ENCODE data around the gene PLA2G12A.

PLA2G12A gene

DNA sequence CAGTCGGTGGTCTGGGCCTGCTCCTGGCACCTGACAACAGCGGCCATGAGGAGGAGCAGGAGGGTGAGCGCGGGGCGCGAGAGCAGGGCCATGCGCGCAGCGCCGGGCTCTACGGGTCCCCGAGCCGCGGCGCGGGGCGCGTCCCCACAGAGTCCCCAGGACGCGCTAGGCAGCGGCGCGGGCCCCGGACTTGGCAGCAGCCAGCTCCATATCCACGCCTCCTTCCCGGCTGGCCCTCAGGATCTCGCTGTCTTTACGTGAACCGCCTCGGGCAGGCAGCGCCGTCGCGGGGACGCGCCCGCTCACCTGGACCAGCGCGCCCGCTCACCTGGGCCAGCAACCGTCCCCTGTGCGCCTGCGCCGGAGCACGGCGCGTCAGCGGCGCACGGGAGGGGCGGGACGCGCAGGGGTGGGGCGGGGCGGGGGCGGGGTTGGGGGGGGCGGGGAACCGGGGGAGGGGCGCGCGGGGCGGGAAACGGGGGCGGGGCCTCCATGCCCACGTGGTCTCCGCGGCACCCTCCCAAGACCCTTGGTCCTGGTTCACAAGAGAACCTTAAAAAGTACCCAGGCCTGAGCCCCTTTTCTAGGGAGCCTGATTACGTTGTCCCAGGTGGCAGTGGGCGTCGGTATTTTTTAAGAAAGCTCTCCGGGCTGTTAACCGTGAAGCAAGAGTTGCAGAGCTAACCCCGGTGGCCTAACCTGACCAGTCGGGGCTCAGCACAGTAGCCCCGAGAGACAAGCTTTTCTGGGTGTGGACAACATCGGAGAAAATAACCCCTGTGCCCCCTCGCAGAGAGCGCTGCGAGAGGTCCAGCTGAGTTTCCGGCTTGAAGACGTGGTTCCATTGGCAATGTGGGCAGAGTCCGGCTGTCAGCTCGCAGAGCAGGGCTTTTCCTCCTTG lies at the start of gene PLA2G12A:
PLA2G12A (minus strand) TSS at position 353 of the 901 bp plus-strand sequence; CDS start at position 92, 261 bp downstream.
- DNase-seq, result peak; percentile 58

DNA sequence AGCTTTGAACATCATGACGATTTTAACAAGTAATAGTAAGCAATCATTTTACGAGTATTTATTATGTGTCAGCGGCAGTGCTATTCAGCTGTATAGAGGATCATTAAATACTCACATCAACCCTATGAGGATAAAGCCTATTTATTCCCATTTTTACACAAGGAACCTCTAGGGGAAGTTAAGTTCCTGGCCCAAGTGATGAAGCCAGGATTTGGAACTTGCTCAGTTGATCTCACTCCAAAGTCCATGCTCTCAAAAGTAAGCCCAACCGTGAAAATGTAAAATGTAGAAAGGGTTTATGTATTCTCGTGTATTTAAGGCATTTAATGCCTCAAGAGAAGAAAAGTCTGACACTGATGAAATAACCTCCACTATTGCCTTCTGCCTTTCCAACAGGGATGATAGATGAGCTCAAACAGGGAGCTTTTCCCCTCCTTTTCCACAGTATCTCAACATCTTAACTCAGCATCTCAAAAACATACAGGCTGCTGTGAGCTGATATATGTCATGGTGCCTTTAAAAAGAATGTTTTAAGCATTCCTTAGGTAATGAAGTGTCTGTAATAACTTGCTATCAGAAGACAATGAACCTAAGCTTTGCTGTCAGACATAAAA lies 35.0 kb upstream of the PLA2G12A start:
- DNase-seq, result no peak

- DNase-seq, result no peak
These were observed 34.5 kb upstream of the PLA2G12A start for GRCh38 chr4:109764376-109764775.

DNA sequence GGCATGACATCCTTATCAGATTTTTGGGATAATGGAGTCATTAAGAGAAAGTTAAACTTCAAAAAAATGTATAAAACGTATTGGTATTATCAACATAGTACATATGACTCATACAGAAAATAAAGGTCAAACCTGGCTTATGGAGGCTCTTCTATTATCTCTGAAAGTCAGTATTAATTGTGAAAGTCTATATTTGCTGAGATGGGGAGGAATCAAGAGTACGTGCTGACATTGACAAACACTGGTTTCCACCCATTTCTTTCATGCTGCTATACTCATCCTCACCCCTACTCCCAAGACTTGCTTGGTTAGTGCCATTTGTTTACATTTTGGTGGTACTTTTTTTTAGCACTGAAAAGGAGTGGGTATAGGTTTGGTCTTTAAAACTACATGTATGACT lies 30.8 kb upstream of the PLA2G12A start:
- DNase-seq, result no peak

DNA sequence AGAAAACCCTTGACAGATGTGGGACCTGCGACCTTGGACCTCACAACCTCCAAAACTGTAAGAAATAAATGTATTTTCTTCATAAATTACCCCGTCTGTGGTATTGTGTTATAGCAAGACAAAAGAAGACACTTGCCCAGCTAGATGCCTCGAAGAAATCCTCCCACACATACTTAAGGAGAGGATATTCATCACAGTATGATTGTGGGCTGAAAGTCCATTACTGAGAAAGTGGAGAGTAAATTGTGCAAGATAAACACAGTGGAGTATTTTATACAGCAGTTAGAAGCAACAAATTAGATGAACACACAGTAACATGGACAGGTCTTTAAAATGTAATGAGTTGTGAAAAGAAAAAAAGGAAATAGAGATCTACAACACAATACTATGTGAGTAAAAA lies 25.8 kb upstream of the PLA2G12A start:
- no peak for DNase-seq

DNA sequence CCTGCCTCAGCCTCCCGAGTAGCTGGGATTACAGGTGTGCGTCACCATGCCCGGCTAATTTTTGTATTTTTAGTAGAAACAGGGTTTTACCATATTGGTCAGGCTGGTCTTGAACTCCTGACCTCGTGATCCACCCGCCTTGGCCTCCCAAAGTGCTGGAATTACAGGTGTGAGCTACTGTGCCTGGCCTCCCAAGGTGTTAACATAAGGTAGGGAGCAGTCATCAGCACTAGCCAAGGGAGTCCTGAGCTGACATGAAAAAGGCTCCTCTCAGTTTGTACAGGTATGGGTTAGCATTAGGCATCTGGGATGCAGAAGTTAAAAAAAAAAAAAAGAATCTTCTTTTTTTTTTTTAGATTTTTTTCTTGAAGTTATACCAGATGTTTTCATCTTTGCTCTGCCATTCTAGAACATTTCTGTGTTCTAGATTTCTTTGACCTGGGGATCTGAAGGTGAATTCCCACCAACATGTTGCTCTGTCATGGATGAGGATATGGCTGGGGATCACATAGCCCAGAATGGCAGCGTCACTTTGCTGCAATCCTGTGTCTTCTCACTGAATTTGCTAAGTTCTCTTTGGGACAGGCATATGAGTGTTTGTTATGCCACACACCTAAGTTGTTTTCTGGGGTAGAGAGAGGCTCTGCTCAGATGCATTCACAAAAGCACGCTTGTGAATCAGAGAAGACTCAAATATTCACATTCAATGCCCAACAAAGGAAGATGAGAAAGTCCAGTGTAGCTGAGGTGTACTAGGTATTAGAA lies 24.4 kb upstream of the PLA2G12A start:
- no peak for DNase-seq

DNA sequence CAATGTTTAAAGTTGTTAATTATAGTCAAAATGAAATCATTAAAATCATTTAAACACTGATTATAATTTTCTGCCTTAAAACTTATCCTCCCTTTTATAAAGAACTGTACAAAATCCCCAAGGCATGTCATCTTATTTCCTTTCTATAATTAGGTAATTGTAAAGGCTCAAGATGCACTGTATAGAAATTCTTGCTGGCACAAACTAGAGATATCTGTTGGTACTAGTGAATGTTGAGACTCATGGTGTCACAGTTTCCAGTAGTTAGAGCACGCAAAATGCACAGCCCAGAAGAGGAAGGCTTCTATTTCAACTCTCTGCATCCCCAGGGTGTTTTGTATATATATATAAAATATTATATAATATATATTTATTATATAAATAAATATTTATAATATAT lies 22.7 kb upstream of the PLA2G12A start:
- DNase-seq, result no peak

DNA sequence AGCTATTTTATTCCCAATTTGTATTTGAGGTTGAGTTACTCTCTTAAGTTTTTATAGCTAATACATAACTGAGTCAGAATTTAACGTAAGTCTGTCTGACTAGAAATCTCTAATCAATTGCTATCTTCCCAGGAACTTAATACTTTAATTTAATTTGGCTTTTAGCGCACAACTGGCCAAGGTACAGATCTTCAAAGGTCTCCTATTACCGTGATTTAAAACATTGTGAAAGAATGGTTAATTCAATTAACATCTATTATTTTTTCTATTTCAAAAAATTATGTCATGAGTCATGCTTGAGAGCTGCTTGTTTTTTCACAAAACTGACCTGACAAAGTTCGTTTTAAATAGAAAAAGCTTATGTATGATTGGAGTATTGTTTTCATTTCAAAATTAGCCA lies 22.0 kb upstream of the PLA2G12A start:
- DNase-seq, result no peak

GRCh38 chr4:109750652-109751244 lies 20.9 kb upstream of the PLA2G12A start:
- DNase-seq, result no peak

- DNase-seq, result no peak
These were observed 19.7 kb upstream of the PLA2G12A start for GRCh38 chr4:109749388-109750082.

GRCh38 chr4:109748114-109748513 lies 18.2 kb upstream of the PLA2G12A start:
- no peak for DNase-seq

GRCh38 chr4:109746728-109747127 lies 16.9 kb upstream of the PLA2G12A start:
- DNase-seq, result no peak

- DNase-seq, result no peak
These were observed 16.0 kb upstream of the PLA2G12A start for GRCh38 chr4:109745830-109746229.

DNA sequence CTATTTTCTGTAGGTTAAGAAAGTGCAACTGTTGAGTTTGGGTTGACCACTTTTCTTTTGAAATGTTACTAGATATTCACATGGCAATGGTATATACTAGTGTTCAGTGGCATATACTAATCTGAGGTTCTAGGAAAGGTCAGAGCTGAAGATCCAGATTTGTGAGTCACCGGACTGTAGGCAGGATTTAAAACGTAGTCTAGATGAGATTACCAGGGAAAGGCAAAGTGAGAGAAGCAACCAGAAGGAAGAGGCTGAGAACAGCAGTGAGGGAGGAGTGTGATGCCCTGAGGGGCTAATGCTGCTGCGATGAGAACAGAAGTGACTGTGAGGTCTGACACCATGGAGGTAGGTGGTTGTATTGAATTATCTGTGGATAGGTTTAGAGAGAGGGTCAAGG lies 9.7 kb upstream of the PLA2G12A start:
- DNase-seq, result no peak

- DNase-seq, result no peak
These were observed 8.4 kb upstream of the PLA2G12A start for GRCh38 chr4:109738104-109738872.

- no peak for DNase-seq
These were observed 5.9 kb upstream of the PLA2G12A start for GRCh38 chr4:109735566-109736365.

DNA sequence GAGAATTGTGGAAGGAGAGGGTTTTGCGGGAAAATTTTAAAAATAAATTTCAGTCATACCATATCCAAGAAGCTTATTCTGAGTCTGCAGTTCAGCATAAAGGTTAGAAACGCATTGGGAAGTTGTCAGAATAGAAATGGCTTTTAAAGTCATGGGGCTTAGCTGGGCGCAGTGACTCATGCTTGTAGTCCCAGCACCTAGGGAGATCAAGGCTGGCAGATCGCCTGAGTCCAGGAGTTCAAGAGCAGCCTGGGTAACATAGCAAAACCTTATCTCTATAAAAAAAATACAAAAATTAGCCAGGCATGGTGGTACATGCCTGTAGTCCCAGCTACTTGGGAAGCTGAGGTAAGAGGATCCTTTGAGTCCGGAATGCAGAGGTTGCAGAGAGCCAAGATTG lies 3.9 kb upstream of the PLA2G12A start:
- no peak for DNase-seq

DNA sequence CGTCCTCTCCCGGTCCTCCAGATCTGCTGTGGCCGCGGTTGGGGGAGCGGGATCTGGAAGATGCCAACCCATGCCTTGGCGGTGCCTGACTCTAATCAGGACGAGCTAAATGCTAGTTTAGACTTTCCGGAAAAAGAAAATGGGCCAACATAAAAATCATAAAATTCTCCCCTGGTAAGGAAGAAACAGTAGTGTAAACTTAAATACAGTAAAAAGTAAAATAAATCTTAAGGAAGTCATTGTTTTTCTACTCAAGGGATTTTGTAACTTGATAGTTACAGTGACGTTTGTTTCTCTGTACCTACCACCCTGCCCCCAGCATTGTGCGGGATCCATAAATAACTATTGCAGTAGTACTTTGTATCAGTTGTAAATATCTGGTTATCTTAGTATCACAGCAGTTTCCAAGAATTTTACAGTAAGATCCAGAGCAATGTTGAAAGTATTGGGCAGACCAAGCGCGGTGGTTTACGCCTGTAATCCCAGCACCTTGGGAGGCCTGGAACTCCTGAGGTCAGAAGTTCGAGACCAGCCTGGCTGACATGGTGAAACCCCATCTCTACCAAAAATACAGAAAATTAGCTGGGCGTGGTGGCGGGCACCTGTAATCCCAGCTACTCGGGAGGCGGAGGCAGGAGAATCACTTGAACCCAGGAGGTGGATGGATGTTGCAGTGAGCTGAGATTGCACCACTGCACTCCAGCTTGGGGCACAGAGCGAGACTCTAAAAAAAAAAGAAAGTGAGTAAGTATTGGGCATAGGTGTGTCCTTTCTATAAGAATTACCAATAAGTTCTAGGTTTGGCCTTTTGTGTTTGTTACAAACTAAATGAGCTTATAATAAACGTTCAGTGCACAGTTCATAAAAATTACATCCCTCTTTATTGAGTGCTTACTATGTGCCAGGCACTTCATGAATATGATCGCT lies 1.0 kb upstream of the PLA2G12A start:
- DNase-seq, result peak; percentile 20

GRCh38 chr4:109729117-109729717 lies 653 bp downstream of the PLA2G12A start:
- DNase-seq, result no peak
